Small intestine (tissue), 7 donors: Measurements from ENCODE around the gene HMG20A. TPM values are rescaled to one million over a fixed set of nuclear protein-coding genes. Genes with fewer than 3 reads are reported as not detected.
A peak's percentile ranks its signal among the peaks of the same experiment; 100 is the strongest.

Experiments
- DNase-seq, 2 donors: peaks; one replicate each; pipeline versions ENCODE4 v3.0.0 to v3.0.0-alpha.2; 2013
- FAIRE-seq: peaks from 2 replicates; lab custom pipeline; 2012; peaks lifted over from hg19 to GRCh38; lab: Jason Lieb, UNC
- H3K27ac ChIP-seq, 3 donors: one replicate each; pipeline ENCODE4 v1.5.1; 2013; ENCODE audit warnings: low read length in 2 of 3, mild to moderate bottlenecking in 2 of 3, control low read depth in 1 of 3, inconsistent platforms in 1 of 3, low read depth in 1 of 3, moderate library complexity in 1 of 3
- H3K27me3 ChIP-seq, 3 donors: one replicate each; pipeline ENCODE4 v1.6.1; 2013; ENCODE audit warnings: low read length in 3 of 3, inconsistent platforms in 1 of 3; ENCODE audit not compliant: control insufficient read depth in 3 of 3, insufficient read depth in 3 of 3
- H3K36me3 ChIP-seq, 3 donors: one replicate each; pipeline ENCODE4 v1.6.1; 2013; ENCODE audit warnings: low read length in 3 of 3, inconsistent platforms in 1 of 3, low read depth in 1 of 3, mild to moderate bottlenecking in 1 of 3, moderate library complexity in 1 of 3; ENCODE audit not compliant: control insufficient read depth in 3 of 3, insufficient read depth in 2 of 3
- H3K4me1 ChIP-seq, 3 donors: one replicate each; pipeline ENCODE4 v1.6.1; 2013; ENCODE audit warnings: low read length in 2 of 3, inconsistent platforms in 1 of 3, low read depth in 1 of 3, mild to moderate bottlenecking in 1 of 3, moderate library complexity in 1 of 3; ENCODE audit not compliant: control insufficient read depth in 3 of 3, insufficient read depth in 2 of 3
- H3K4me3 ChIP-seq, 3 donors: one replicate each; pipeline ENCODE4 v1.5.1; 2013; ENCODE audit warnings: low read length in 3 of 3, control low read depth in 1 of 3, inconsistent platforms in 1 of 3, low read depth in 1 of 3, mild to moderate bottlenecking in 1 of 3, moderate library complexity in 1 of 3
- H3K9me3 ChIP-seq, 2 donors: one replicate each; pipeline ENCODE4 v1.6.1; 2013; ENCODE audit warnings: low read depth in 1 of 2, low read length in 1 of 2; ENCODE audit not compliant: control insufficient read depth in 2 of 2, insufficient read depth in 1 of 2
- WGBS, 3 donors: extraction: QIAGEN DNeasy Blood & Tissue Kit; methylation state at CpG; one replicate each; pipeline ENCODE4 v1.1.7; 2013; 5-methylcytosine and 5-hydroxymethylcytosine counted together
- polyA plus RNA-seq, 4 donors: library from polyadenylated mRNA; stranded (reverse) in 3 of 4; unstranded in 1 of 4; fragments of 200-250 nt in 3 of 4; fragments of 120-200 nt in 1 of 4; gene quantifications; one replicate each; pipeline versions ENCODE4 v1.2.1 to v1.2.3, GENCODE V29; 2013
- donor health status: healthy with polysubstance abuse.
- donor health status: control.
- donor health status: control.
- donor health status: Bipolar disorder and iron deficiency.
- donor health status: healthy.

HMG20A gene
- polyA plus RNA-seq, 4 donors: 6.5 to 37.4 (median 10.5) TPM

GRCh38 chr15:77416954-77417353 lies 3.7 kb upstream of the HMG20A start:
- Histone ChIP-seq H3K36me3 (no peaks in the 10 kb centered on the region), H3K27ac (no peak overlapping the region), H3K4me3 (no peak overlapping the region), H3K9me3 (no peaks in the 10 kb centered on the region), H3K4me1 (peaks cover 0 to 17% (median 11%) of the 10 kb centered on the region in 3 donors), H3K27me3 (no peaks in the 10 kb centered on the region)
- WGBS, 3 donors: 13 to 85% (median 79%) methylated on average over 1 of the region's 1 CpG
- DNase-seq (no peak), FAIRE-seq (no peak)

DNA sequence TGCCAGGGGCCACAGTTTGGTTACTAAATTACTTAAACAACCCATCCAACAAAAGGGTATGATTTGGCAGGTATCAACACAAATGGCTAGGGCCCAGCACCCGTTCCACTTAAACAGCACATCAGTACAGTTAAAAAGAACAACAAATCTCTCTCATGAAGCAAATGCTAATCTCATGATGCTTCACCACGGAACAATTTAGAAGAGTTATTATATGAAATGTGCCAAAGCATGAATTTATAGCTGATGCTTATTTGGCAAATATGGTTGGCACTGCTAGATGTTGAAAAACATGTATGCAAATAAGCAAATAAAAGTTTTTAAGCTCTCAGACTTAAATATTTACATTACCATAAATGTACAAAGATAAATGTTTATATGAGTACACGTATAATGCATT lies 3.1 kb upstream of the HMG20A start:
- DNase-seq: no peak
- H3K27me3 ChIP-seq: no peaks in the 10 kb centered on the region
- peaks cover 0 to 17% (median 11%) of the 10 kb centered on the region in 3 donors for H3K4me1 ChIP-seq
- no peaks in the 10 kb centered on the region for H3K36me3 ChIP-seq
- 63 to 81% (median 71%) methylated on average over 3 of the region's 3 CpGs for WGBS, 3 donors
- H3K9me3 ChIP-seq: no peaks in the 10 kb centered on the region
- H3K4me3 ChIP-seq: no peak overlapping the region
- FAIRE-seq: no peak
- H3K27ac ChIP-seq: no peak overlapping the region

DNA sequence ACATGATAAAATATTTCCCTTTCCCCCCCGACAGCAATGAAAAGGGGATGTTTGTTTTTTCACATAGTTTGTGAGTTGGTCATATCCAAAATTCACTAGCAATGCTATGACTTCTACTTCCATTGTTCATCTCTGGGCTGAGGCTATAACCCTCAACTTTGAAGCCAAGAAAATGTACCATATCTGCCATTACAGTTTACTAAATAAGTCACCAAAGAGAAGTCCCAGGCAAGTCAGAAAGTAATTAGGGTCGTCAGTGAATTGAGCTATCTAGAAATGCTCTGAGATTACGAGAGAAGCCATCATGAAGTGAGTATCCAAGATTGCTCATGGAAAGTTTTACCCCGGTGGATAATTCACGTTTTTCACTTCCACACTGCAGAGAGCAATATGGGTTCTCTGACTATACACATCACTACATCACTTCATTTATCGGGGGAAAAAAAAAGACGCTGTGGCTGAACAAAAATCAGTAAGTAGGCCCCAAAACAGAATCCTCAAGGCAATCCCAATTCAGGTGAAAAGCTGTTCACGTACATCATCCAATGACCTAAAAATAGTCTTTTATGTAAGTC lies 2.2 kb upstream of the HMG20A start:
- DNase-seq (peak in 1 of 2 donors; percentile 19), FAIRE-seq (no peak)
- no peaks in the 10 kb centered on the region for H3K36me3 ChIP-seq
- peak overlapping the region in 2 of 3 donors; percentile 80 to 91 for H3K4me3 ChIP-seq
- peaks cover 0 to 17% (median 8%) of the 10 kb centered on the region in 3 donors for H3K4me1 ChIP-seq
- 46 to 61% (median 46%) methylated on average over 8 of the region's 8 CpGs for WGBS, 3 donors
- no peaks in the 10 kb centered on the region for H3K27me3 ChIP-seq
- H3K9me3 ChIP-seq: no peaks in the 10 kb centered on the region
- peak overlapping the region in 2 of 3 donors; percentile 52 to 77 for H3K27ac ChIP-seq

DNA sequence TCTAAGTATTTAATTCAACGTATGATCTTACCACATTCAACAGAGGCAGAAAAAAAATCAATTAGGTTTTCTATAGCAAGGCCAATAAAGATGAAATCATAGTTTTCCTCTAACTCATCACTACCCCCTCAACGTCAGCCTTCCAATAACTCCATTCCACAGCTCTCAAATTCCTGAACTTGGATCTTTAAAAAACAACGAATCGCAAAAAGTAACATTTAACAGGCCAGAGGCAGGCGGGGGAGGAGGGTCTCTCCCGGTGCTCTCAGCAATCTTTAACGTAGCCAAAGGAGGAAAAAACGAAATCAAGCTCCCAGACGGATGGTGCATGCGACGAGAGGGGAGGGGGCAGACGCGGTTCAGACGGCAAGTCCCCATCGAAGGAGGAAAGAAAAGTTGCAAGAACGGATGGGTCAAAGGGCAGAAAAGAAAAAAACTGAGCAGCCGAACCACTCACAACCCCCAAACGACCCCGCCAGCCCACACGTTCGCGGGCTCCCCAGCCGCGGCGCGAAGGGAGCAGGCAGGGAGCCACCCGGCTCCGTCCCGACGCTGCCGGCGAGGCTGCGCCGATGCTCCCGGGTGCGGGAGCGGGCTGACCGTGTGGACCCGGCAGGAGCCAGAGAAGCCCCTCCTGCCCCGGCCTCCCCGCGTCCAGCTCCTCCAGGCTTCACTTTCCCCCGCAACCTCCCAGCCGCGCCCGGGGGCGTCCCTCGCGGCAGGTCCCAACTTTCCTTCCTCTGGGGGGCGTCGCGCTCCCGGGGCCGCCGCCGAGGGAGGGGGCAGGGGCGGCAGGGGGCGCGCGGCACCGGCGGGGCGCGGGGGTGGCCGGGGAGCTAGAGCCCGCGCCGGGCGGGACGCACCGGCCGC lies 1.5 kb upstream of the HMG20A start:
- FAIRE-seq (no peak), DNase-seq (peak; percentile 28 to 76)
- H3K4me1 ChIP-seq: peaks cover 0 to 17% (median 9%) of the 10 kb centered on the region in 3 donors
- peak overlapping the region; percentile 77 to 98 (median 91) for H3K27ac ChIP-seq
- H3K9me3 ChIP-seq: no peaks in the 10 kb centered on the region
- H3K27me3 ChIP-seq: no peaks in the 10 kb centered on the region
- 0 to 1% (median 1%) methylated on average over 45 to 72 of the region's 72 CpGs for WGBS, 3 donors
- H3K36me3 ChIP-seq: no peaks in the 10 kb centered on the region
- H3K4me3 ChIP-seq: peak overlapping the region; percentile 80 to 91 (median 82)

- DNase-seq: peak; percentile 99 to 100
- WGBS, 3 donors: 0% methylated on average over 30 to 92 of the region's 92 CpGs
- Histone ChIP-seq H3K4me1 (peaks cover 0 to 17% (median 12%) of the 10 kb centered on the region in 3 donors), H3K9me3 (no peaks in the 10 kb centered on the region), H3K27ac (peak within 1 kb of the TSS; percentile 79 to 98 (median 93)), H3K27me3 (no peaks in the 10 kb centered on the region), H3K4me3 (peak within 1 kb of the TSS; percentile 80 to 91 (median 82)), H3K36me3 (no peaks in the 10 kb centered on the region)
- no peak for FAIRE-seq
Measured at GRCh38 chr15:77419836-77420609, 665 bp upstream of the HMG20A start, which contains the start of gene PEAK1. PEAK1 (minus strand) TSS chr15:77420104; CDS start chr15:77181926, 238,178 bp downstream.

GRCh38 chr15:77421370-77421700 lies 647 bp downstream of the HMG20A start:
- Histone ChIP-seq H3K27ac (peak overlapping the region; percentile 79 to 97 (median 93)), H3K36me3 (no peaks in the 10 kb centered on the region)
- no peak for FAIRE-seq

GRCh38 chr15:77425104-77425503 lies 4.4 kb downstream of the HMG20A start:
- no peaks in the 10 kb centered on the region for H3K9me3 ChIP-seq
- no peak overlapping the region for H3K27ac ChIP-seq
- FAIRE-seq: no peak
- no peak for DNase-seq
- 86 to 92% (median 87%) methylated on average over 3 of the region's 3 CpGs for WGBS, 3 donors
- no peaks in the 10 kb centered on the region for H3K36me3 ChIP-seq
- H3K4me3 ChIP-seq: no peak overlapping the region
- H3K27me3 ChIP-seq: no peaks in the 10 kb centered on the region
- H3K4me1 ChIP-seq: peaks cover 0 to 3% (median 0%) of the 10 kb centered on the region in 3 donors

More at GRCh38 chr15:77421370-77421700, 647 bp downstream of the HMG20A start:
- Histone ChIP-seq H3K9me3 (no peaks in the 10 kb centered on the region), H3K4me1 (peaks cover 0 to 14% (median 12%) of the 10 kb centered on the region in 3 donors), H3K27me3 (no peaks in the 10 kb centered on the region), H3K4me3 (peak overlapping the region; percentile 64 to 76 (median 72))
- 0 to 1% (median 0%) methylated on average over 3 of the region's 3 CpGs for WGBS, 3 donors
- peak in 1 of 2 donors; percentile 44 for DNase-seq

DNA sequence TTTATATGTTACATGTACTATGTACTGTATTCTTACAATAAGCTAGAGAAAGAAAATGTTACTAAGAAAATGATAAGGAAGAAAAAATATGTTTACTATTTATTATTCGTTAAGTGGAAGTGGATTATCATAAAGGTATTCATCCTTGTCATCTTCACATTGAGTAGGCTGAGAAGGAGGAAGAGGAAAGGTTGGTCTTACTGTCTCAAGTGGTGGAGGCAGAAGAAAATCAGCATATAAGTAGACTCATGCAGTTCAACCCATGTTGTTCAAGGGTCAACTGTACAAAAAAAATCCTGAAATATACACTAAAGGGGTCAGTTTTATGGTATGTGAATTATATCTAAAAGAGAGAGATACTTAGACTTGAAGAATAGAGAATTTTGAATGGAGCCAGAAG lies 5.7 kb downstream of the HMG20A start:
- WGBS, 3 donors: 69 to 86% (median 81%) methylated on average over 1 of the region's 1 CpG
- no peaks in the 10 kb centered on the region for H3K36me3 ChIP-seq

More for the DNA sequence above, 5.7 kb downstream of the HMG20A start:
- Histone ChIP-seq H3K27me3 (no peaks in the 10 kb centered on the region), H3K27ac (no peak overlapping the region), H3K9me3 (no peaks in the 10 kb centered on the region), H3K4me3 (no peak overlapping the region), H3K4me1 (peaks cover 0 to 3% (median 0%) of the 10 kb centered on the region in 3 donors)
- FAIRE-seq (no peak), DNase-seq (no peak)
